RKO (cell line): ENCODE measurements around the gene PHEX.
A peak's percentile ranks its signal among the peaks of the same experiment; 100 is the strongest.

Experiments
- DNase-seq: peaks from one replicate; pipeline ENCODE4 v3.0.0-alpha.2; 2016; ENCODE audit warnings: low spot score

PHEX gene

GRCh38 chrX:22032084-22032483 lies at the start of gene PHEX:
TSS of gene PHEX (plus strand) at chrX:22032325. CDS start at chrX:22033006, 681 bp downstream.
- DNase-seq: no peak

- DNase-seq: peak; percentile 88
Measured at GRCh38 chrX:21985332-21985777, 46.8 kb upstream of the PHEX start.

GRCh38 chrX:21986596-21986995 lies 45.5 kb upstream of the PHEX start:
- DNase-seq: no peak

GRCh38 chrX:21989384-21989783 lies 42.7 kb upstream of the PHEX start:
- DNase-seq: no peak

- DNase-seq: no peak
Measured at GRCh38 chrX:21990832-21991231, 41.3 kb upstream of the PHEX start.

- DNase-seq: no peak
Measured at GRCh38 chrX:21991504-21991903, 40.6 kb upstream of the PHEX start.

- no peak for DNase-seq
Measured at GRCh38 chrX:21993265-21993664, 38.9 kb upstream of the PHEX start.

- peak; percentile 54 for DNase-seq
Measured at GRCh38 chrX:21996872-21997455, 35.2 kb upstream of the PHEX start.

- no peak for DNase-seq
Measured at GRCh38 chrX:21998037-21998436, 34.1 kb upstream of the PHEX start.

GRCh38 chrX:22004866-22005265 lies 27.3 kb upstream of the PHEX start:
- DNase-seq: no peak

GRCh38 chrX:22012051-22012450 lies 20.1 kb upstream of the PHEX start:
- DNase-seq: no peak

- no peak for DNase-seq
Measured at GRCh38 chrX:22012931-22013330, 19.2 kb upstream of the PHEX start.

GRCh38 chrX:22015139-22015750 lies 16.9 kb upstream of the PHEX start:
- no peak for DNase-seq

GRCh38 chrX:22021751-22022324 lies 10.3 kb upstream of the PHEX start:
- no peak for DNase-seq

- DNase-seq: no peak
Measured at GRCh38 chrX:22024577-22024976, 7.5 kb upstream of the PHEX start.

GRCh38 chrX:22025751-22026150 lies 6.4 kb upstream of the PHEX start:
- no peak for DNase-seq

- no peak for DNase-seq
Measured at GRCh38 chrX:22026731-22027130, 5.4 kb upstream of the PHEX start.

- DNase-seq: no peak
Measured at GRCh38 chrX:22032506-22032905, 381 bp downstream of the PHEX start.

GRCh38 chrX:22033818-22034217 lies 1.7 kb downstream of the PHEX start:
- DNase-seq: no peak

- DNase-seq: no peak
Measured at GRCh38 chrX:22035236-22035635, 3.1 kb downstream of the PHEX start.

- no peak for DNase-seq
Measured at GRCh38 chrX:22037225-22037624, 5.1 kb downstream of the PHEX start.

- DNase-seq: no peak
Measured at GRCh38 chrX:22037911-22038537, 5.9 kb downstream of the PHEX start.

GRCh38 chrX:22039541-22039940 lies 7.4 kb downstream of the PHEX start:
- no peak for DNase-seq
